ENCODE data around the gene TTYH1.

DNA sequence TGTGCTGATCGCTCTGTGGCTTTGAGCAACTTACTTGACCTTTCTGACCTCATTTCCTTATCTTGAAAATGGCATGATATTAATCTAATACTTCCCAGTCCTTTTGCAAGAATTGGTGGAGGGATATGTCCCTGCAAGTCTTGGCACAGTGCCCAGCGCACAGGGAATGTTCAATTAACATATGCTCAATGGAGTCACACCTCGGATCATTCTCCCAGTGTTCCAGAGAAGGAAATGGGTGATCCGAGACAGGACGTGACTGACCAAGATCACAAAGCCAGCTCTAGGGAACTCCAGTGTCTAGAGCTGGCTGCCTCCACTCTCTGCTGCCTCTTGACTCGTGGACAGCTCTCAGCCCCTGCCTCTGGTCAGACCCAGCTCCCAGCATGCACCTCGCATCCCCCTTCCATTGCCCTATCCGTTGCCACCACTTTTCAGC is 54.3 kb downstream of the TTYH1 start:
- TF ChIP-seq, protein P1, sequence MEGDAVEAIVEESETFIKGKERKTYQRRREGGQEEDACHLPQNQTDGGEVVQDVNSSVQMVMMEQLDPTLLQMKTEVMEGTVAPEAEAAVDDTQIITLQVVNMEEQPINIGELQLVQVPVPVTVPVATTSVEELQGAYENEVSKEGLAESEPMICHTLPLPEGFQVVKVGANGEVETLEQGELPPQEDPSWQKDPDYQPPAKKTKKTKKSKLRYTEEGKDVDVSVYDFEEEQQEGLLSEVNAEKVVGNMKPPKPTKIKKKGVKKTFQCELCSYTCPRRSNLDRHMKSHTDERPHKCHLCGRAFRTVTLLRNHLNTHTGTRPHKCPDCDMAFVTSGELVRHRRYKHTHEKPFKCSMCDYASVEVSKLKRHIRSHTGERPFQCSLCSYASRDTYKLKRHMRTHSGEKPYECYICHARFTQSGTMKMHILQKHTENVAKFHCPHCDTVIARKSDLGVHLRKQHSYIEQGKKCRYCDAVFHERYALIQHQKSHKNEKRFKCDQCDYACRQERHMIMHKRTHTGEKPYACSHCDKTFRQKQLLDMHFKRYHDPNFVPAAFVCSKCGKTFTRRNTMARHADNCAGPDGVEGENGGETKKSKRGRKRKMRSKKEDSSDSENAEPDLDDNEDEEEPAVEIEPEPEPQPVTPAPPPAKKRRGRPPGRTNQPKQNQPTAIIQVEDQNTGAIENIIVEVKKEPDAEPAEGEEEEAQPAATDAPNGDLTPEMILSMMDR (conservative IDR thresholded peaks at IDR 0.05; ENCODE audit: low read depth, low read length), result no peak
- TF ChIP-seq POLR2A (IDR thresholded peaks at IDR 0.05; ENCODE audit: low read depth, low read length), result no peak
- TF ChIP-seq, protein P2, sequence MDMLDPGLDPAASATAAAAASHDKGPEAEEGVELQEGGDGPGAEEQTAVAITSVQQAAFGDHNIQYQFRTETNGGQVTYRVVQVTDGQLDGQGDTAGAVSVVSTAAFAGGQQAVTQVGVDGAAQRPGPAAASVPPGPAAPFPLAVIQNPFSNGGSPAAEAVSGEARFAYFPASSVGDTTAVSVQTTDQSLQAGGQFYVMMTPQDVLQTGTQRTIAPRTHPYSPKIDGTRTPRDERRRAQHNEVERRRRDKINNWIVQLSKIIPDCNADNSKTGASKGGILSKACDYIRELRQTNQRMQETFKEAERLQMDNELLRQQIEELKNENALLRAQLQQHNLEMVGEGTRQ (IDR thresholded peaks at IDR 0.05; ENCODE audit: low read depth, low read length), result no peak

Measured in IMR-90 (cell line).